SU-DHL-6 (cell line): ENCODE data around the gene PPP2R3A.

Experiments
- H2AFZ ChIP-seq: fragments of 200-600 bp; sonication (generic); 2 replicates; pipeline ENCODE4 v1.6.1; 2014; ENCODE audit warnings: low read depth, mild to moderate bottlenecking, moderate library complexity, mixed read lengths, antibody characterized with exemption, low read length; ENCODE audit not compliant: severe bottlenecking
- H3F3A ChIP-seq: fragments of 200-600 bp; shearing (Covaris generic); 2 replicates; pipeline ENCODE4 v1.6.0; 2016; ENCODE audit warnings: antibody characterized with exemption, mild to moderate bottlenecking; ENCODE audit not compliant: insufficient read depth
- H3K27ac ChIP-seq: fragments of 200-600 bp; sonication (generic); 2 replicates; pipeline ENCODE4 v1.5.1; 2016; ENCODE audit warnings: low read depth, mild to moderate bottlenecking, low read length, moderate library complexity, mixed read lengths
- H3K27me3 ChIP-seq: fragments of 200-600 bp; sonication (generic), shearing (Covaris generic); 2 replicates; pipeline ENCODE4 v1.6.0; 2014; ENCODE audit warnings: mild to moderate bottlenecking, low read length
- H3K36me3 ChIP-seq: fragments of 200-600 bp; sonication (generic); 2 replicates; pipeline ENCODE4 v1.6.1; 2014; ENCODE audit warnings: mild to moderate bottlenecking, low read length, mixed read lengths
- H3K4me2 ChIP-seq: fragments of 300-600, 200-600 bp; shearing (Covaris generic), sonication (generic); 2 replicates; pipeline ENCODE4 v1.6.0; 2014; ENCODE audit warnings: low read length, low read depth, mild to moderate bottlenecking; ENCODE audit not compliant: poor library complexity, severe bottlenecking
- H3K4me3 ChIP-seq: fragments of 200-600 bp; sonication (generic); 2 replicates; pipeline ENCODE4 v1.5.1; 2014; ENCODE audit warnings: antibody characterized with exemption, low read length, mild to moderate bottlenecking, mixed read lengths; ENCODE audit not compliant: insufficient read depth, poor library complexity, severe bottlenecking
- H3K79me2 ChIP-seq: fragments of 200-600 bp; sonication (generic); 2 replicates; pipeline ENCODE4 v1.6.1; 2014; ENCODE audit warnings: mild to moderate bottlenecking, low read length, moderate library complexity; ENCODE audit not compliant: insufficient read depth
- H3K9ac ChIP-seq: fragments of 200-600 bp; sonication (generic); 2 replicates; pipeline ENCODE4 v1.7.0; 2014; ENCODE audit warnings: mild to moderate bottlenecking, low read length
- H3K9me2 ChIP-seq: fragments of 200-600 bp; sonication (generic); replicated peaks from 2 replicates; pipeline ENCODE4 v1.6.1; 2014; ENCODE audit warnings: low read length; ENCODE audit not compliant: insufficient read depth
- H3K9me3 ChIP-seq: fragments of 200-600 bp; sonication (generic); 2 replicates; pipeline ENCODE4 v1.6.1; 2014; ENCODE audit warnings: low read length, mixed read lengths; ENCODE audit not compliant: insufficient read depth
- H4K20me1 ChIP-seq: fragments of 200-600 bp; sonication (generic); 2 replicates; pipeline ENCODE4 v1.6.1; 2014; ENCODE audit warnings: low read depth, mild to moderate bottlenecking, antibody characterized with exemption, low read length, moderate library complexity, mixed read lengths
- EZH2phosphoT487 ChIP-seq: fragments of 200-600 bp; sonication (generic), shearing (Covaris generic); conservative IDR thresholded peaks from 2 replicates; pipeline ENCODE4 v1.6.1; 2018; ENCODE audit warnings: mild to moderate bottlenecking, antibody characterized with exemption, low read length, moderate library complexity, mixed read lengths
- TF ChIP-seq, protein P1 (sequence below): fragments of 200-600 bp; sonication (generic); IDR thresholded peaks from one replicate; pipeline ENCODE4 v1.5.1; 2017; ENCODE audit warnings: antibody characterized with exemption, mild to moderate bottlenecking, low read length, moderate library complexity; ENCODE audit not compliant: insufficient read depth, poor library complexity, severe bottlenecking

Gene PPP2R3A

GRCh38 chr3:136135039-136135802 is 169.7 kb downstream of the PPP2R3A start:
- no peaks in the 10 kb centered on the region for H3K9me2 ChIP-seq
- H3K79me2 ChIP-seq: no peaks in the 10 kb centered on the region
- no peak overlapping the region for H2AFZ ChIP-seq
- H3K36me3 ChIP-seq: no peaks in the 10 kb centered on the region
- H3K27ac ChIP-seq: no peak overlapping the region
- H4K20me1 ChIP-seq: no peaks in the 10 kb centered on the region
- H3K4me2 ChIP-seq: no peak overlapping the region
- H3K9me3 ChIP-seq: no peaks in the 10 kb centered on the region
- no peaks in the 10 kb centered on the region for H3F3A ChIP-seq
- TF ChIP-seq EZH2phosphoT487: no peak
- TF ChIP-seq, protein P1, sequence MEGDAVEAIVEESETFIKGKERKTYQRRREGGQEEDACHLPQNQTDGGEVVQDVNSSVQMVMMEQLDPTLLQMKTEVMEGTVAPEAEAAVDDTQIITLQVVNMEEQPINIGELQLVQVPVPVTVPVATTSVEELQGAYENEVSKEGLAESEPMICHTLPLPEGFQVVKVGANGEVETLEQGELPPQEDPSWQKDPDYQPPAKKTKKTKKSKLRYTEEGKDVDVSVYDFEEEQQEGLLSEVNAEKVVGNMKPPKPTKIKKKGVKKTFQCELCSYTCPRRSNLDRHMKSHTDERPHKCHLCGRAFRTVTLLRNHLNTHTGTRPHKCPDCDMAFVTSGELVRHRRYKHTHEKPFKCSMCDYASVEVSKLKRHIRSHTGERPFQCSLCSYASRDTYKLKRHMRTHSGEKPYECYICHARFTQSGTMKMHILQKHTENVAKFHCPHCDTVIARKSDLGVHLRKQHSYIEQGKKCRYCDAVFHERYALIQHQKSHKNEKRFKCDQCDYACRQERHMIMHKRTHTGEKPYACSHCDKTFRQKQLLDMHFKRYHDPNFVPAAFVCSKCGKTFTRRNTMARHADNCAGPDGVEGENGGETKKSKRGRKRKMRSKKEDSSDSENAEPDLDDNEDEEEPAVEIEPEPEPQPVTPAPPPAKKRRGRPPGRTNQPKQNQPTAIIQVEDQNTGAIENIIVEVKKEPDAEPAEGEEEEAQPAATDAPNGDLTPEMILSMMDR: no peak
- no peaks in the 10 kb centered on the region for H3K27me3 ChIP-seq
- no peak overlapping the region for H3K4me3 ChIP-seq
- H3K9ac ChIP-seq: no peak overlapping the region

DNA sequence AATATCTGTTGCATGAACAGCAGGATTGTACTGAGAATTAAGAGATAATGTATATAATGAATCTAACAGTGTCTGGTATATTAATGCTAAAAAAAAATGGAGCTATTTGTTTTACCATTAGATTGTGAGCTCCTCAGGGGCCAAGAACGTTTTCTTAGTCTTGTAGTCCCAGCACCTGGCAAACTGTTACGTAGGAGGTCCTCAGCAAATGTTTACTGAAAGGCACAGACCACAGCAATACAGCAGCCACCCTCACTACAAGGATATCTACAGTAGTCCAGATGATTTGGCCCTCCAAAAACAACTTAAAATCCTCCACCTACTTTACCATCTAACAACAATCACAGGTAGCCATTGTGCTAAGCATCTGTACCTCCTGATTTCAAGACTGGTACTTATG is 170.9 kb downstream of the PPP2R3A start:
- Histone ChIP-seq H3K27ac (no peak overlapping the region), H3K9me2 (no peaks in the 10 kb centered on the region), H3K79me2 (no peaks in the 10 kb centered on the region), H3K9me3 (no peaks in the 10 kb centered on the region), H2AFZ (no peak overlapping the region), H3F3A (peaks cover 3% of the 10 kb centered on the region; the same call in 1 of the 2 replicates), H3K4me2 (no peak overlapping the region), H3K4me3 (no peak overlapping the region), H3K27me3 (no peaks in the 10 kb centered on the region), H3K9ac (no peak overlapping the region), H3K36me3 (no peaks in the 10 kb centered on the region), H4K20me1 (no peaks in the 10 kb centered on the region)
- no peak for TF ChIP-seq EZH2phosphoT487
- TF ChIP-seq, protein P1: no peak

DNA sequence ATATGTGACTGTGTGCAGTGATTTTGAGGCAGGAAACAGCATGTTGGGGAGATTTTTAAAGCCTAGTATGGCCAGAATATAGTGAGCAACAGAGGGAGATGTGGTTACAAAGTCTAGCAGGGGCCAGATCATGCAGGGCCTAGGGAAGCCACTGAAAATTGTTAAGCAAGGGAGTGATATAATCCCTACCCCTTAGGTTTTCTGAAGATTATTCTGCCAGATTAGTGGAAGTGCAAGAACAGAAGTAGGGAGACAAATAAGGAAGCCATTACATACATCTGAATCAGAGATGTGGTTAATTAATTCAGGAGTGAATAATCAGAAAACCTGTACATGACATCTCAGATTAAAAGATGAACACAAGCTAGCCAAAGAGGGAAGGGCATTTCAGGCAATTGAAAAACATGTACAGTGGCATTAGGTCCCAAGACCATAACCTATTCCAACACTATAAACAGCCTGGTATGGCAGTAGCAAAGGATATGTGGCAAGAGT is 175.8 kb downstream of the PPP2R3A start:
- H3K9me2 ChIP-seq: no peaks in the 10 kb centered on the region
- no peak overlapping the region for H3K4me2 ChIP-seq
- TF ChIP-seq, protein P1: no peak
- no peak for TF ChIP-seq EZH2phosphoT487
- H3K27me3 ChIP-seq: no peaks in the 10 kb centered on the region
- H3K79me2 ChIP-seq: no peaks in the 10 kb centered on the region
- no peak overlapping the region for H3K27ac ChIP-seq
- H3K9ac ChIP-seq: no peak overlapping the region
- H3K36me3 ChIP-seq: no peaks in the 10 kb centered on the region
- H2AFZ ChIP-seq: no peak overlapping the region
- H3K9me3 ChIP-seq: no peaks in the 10 kb centered on the region
- H3K4me3 ChIP-seq: no peak overlapping the region
- peaks cover 21% of the 10 kb centered on the region; the same call in 1 of the 2 replicates for H3F3A ChIP-seq
- no peaks in the 10 kb centered on the region for H4K20me1 ChIP-seq
